Measurements from ENCODE around the gene CCN5. TPM values are rescaled to one million over a fixed set of nuclear protein-coding genes. Genes with fewer than 3 reads are reported as not detected.

The CCN5 gene
- total and polyA plus RNA-seq, 2 donors from 2014 or later: 0.41 to 3.1 TPM

DNA sequence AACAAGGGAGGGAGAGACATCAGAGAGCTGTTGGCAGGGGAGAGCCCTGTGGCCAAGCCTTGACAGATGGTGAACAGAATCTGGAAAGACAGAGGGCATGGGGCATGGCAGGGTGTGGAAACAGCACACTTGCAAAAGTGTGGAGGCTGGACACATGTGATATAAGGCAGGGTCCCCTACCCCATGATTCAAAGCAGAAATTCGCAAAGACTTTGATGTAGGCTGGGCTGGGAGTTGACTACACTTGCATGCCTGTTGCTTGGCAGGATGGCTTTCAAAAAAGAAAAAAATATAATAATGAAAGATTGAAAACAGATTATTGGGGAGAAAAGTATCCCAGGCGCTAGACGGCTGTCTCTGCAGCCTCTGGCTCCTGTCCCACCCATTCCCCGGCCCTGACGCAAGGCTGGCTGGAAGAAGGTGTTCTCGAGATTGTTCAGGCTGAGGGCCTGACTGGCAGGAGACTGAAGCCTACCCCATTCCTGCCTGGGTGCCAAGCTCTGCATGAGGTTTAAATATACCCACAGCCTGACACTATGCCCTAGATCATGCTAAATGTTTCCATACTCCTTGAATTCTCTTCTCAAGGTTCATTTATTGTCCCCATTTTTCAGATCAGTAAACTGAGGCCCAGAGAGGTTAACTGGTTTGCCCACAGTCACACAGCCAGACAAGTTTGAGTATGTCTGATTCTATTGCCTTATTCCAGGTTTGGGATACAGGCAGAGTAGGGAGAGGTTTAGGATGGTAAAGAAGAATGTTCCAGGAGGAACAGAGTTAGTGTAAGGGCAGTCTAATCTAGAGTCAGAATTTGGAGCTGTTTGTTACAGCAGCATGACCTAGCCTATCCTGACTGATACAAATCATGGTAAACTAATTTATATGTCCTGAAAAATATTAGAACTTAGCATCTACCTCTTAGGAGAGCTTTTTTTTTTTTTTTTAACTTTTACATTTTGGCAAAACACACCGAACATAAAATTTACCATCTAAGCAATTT lies 23.4 kb upstream of the CCN5 start:
- H3K36me3 ChIP-seq (ENCODE audit: control insufficient read depth in 2 of 3, insufficient read depth in 3 of 3, low read length in 3 of 3): no peaks in the 10 kb centered on the region
- H3K4me3 ChIP-seq (ENCODE audit: low read length in 3 of 3): no peak overlapping the region
- DNase-seq: no peak
- TF ChIP-seq, protein P1, sequence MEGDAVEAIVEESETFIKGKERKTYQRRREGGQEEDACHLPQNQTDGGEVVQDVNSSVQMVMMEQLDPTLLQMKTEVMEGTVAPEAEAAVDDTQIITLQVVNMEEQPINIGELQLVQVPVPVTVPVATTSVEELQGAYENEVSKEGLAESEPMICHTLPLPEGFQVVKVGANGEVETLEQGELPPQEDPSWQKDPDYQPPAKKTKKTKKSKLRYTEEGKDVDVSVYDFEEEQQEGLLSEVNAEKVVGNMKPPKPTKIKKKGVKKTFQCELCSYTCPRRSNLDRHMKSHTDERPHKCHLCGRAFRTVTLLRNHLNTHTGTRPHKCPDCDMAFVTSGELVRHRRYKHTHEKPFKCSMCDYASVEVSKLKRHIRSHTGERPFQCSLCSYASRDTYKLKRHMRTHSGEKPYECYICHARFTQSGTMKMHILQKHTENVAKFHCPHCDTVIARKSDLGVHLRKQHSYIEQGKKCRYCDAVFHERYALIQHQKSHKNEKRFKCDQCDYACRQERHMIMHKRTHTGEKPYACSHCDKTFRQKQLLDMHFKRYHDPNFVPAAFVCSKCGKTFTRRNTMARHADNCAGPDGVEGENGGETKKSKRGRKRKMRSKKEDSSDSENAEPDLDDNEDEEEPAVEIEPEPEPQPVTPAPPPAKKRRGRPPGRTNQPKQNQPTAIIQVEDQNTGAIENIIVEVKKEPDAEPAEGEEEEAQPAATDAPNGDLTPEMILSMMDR (IDR thresholded peaks at IDR 0.05; ENCODE audit: borderline replicate concordance, extremely low read depth, insufficient read depth): no peak
- FAIRE-seq: no peak
- intact Hi-C loops (cut with DNase I): no loop called here
- H3K9ac ChIP-seq (ENCODE audit: low read length in 3 of 3): no peak overlapping the region
- H3K27ac ChIP-seq (ENCODE audit: low read depth in 2 of 2, low read length in 2 of 2): no peak overlapping the region
- H3K27me3 ChIP-seq (ENCODE audit: control insufficient read depth, insufficient read depth, low read length): no peaks in the 10 kb centered on the region
- H3K9me3 ChIP-seq (ENCODE audit: control insufficient read depth in 2 of 3, insufficient read depth in 1 of 3, low read length in 3 of 3): no peaks in the 10 kb centered on the region
- H3K4me1 ChIP-seq (ENCODE audit: control insufficient read depth in 2 of 3, insufficient read depth in 2 of 3, low read depth in 1 of 3, low read length in 3 of 3): peaks cover 0 to 4% (median 0%) of the 10 kb centered on the region in 3 donors

GRCh38 chr20:44692932-44693480 lies 22.2 kb upstream of the CCN5 start:
- Histone ChIP-seq H3K27ac (ENCODE audit: low read depth in 2 of 2, low read length in 2 of 2) (no peak overlapping the region), H3K27me3 (ENCODE audit: control insufficient read depth, insufficient read depth, low read length) (no peaks in the 10 kb centered on the region), H3K9me3 (ENCODE audit: control insufficient read depth in 2 of 3, insufficient read depth in 1 of 3, low read length in 3 of 3) (no peaks in the 10 kb centered on the region), H3K4me3 (ENCODE audit: low read length in 3 of 3) (no peak overlapping the region), H3K36me3 (ENCODE audit: control insufficient read depth in 2 of 3, insufficient read depth in 3 of 3, low read length in 3 of 3) (no peaks in the 10 kb centered on the region), H3K9ac (ENCODE audit: low read length in 3 of 3) (no peak overlapping the region), H3K4me1 (ENCODE audit: control insufficient read depth in 2 of 3, insufficient read depth in 2 of 3, low read depth in 1 of 3, low read length in 3 of 3) (peaks cover 0 to 4% (median 0%) of the 10 kb centered on the region in 3 donors)
- FAIRE-seq: no peak
- intact Hi-C loops (cut with DNase I): no loop called here
- peak in 1 of 5 donors; percentile 94 for DNase-seq
- TF ChIP-seq, protein P1 (IDR thresholded peaks at IDR 0.05; ENCODE audit: borderline replicate concordance, extremely low read depth, insufficient read depth): no peak

- FAIRE-seq: no peak
- no peak overlapping the region for H3K27ac ChIP-seq (ENCODE audit: low read depth in 2 of 2, low read length in 2 of 2)
- no peaks in the 10 kb centered on the region for H3K9me3 ChIP-seq (ENCODE audit: control insufficient read depth in 2 of 3, insufficient read depth in 1 of 3, low read length in 3 of 3)
- TF ChIP-seq, protein P1 (IDR thresholded peaks at IDR 0.05; ENCODE audit: borderline replicate concordance, extremely low read depth, insufficient read depth): no peak
- DNase-seq: no peak
- H3K9ac ChIP-seq (ENCODE audit: low read length in 3 of 3): no peak overlapping the region
- H3K27me3 ChIP-seq (ENCODE audit: control insufficient read depth, insufficient read depth, low read length): no peaks in the 10 kb centered on the region
- H3K36me3 ChIP-seq (ENCODE audit: control insufficient read depth in 2 of 3, insufficient read depth in 3 of 3, low read length in 3 of 3): no peaks in the 10 kb centered on the region
- no peak overlapping the region for H3K4me3 ChIP-seq (ENCODE audit: low read length in 3 of 3)
- peaks cover 0 to 4% (median 0%) of the 10 kb centered on the region in 3 donors for H3K4me1 ChIP-seq (ENCODE audit: control insufficient read depth in 2 of 3, insufficient read depth in 2 of 3, low read depth in 1 of 3, low read length in 3 of 3)
- intact Hi-C loops (cut with DNase I): no loop called here
Measured at GRCh38 chr20:44693627-44694026, 21.5 kb upstream of the CCN5 start.

Data from kidney (tissue), 14 donors.